Calu3 (cell line): ENCODE data around the gene ANXA5. TPM values are rescaled to one million over a fixed set of nuclear protein-coding genes. Genes with fewer than 3 reads are reported as not detected.

Experiments
- BruUV-seq: library from RNA; stranded (reverse); fragments of 400-500 nt; replicated peaks from 2 replicates; lab custom pipeline; 2021; lab: Mats Ljungman, UMichigan
- CTCF ChIA-PET: fragments of 300-600 bp; sonication (Branson Sonifier 250); formaldehyde crosslinking; loops from one replicate; lab custom pipeline; 2022; ENCODE audit warnings: antibody characterized with exemption; lab: Charles Lee
- DNase-seq: peaks from one replicate; pipeline ENCODE4 v3.0.0; 2022
- H3K27ac Mint-ChIP-seq: one replicate; pipeline ENCODE4 v1.8.0; 2022; ENCODE audit warnings: mixed read lengths; ENCODE audit not compliant: unreplicated experiment
- H3K27me3 Mint-ChIP-seq: one replicate; pipeline ENCODE4 v1.8.0; 2022; ENCODE audit warnings: mixed read lengths; ENCODE audit not compliant: unreplicated experiment
- H3K36me3 Mint-ChIP-seq: one replicate; pipeline ENCODE4 v1.8.0; 2022; ENCODE audit warnings: mild to moderate bottlenecking, moderate library complexity, mixed read lengths; ENCODE audit not compliant: insufficient read depth, unreplicated experiment
- H3K4me1 Mint-ChIP-seq: one replicate; pipeline ENCODE4 v1.8.0; 2022; ENCODE audit warnings: mild to moderate bottlenecking, low read depth, mixed read lengths; ENCODE audit not compliant: unreplicated experiment
- H3K4me3 Mint-ChIP-seq: one replicate; pipeline ENCODE4 v1.8.0; 2022; ENCODE audit warnings: mild to moderate bottlenecking, low read depth, moderate library complexity, mixed read lengths; ENCODE audit not compliant: unreplicated experiment
- H3K9me3 Mint-ChIP-seq: one replicate; pipeline ENCODE4 v1.8.0; 2022; ENCODE audit warnings: low read depth, mixed read lengths; ENCODE audit not compliant: unreplicated experiment
- CTCF ChIP-seq: fragments of 200-600 bp; IDR thresholded peaks from one replicate; pipeline ENCODE4 v1.8.0; 2022; ENCODE audit warnings: antibody characterized with exemption; ENCODE audit not compliant: unreplicated experiment
- intact Hi-C: fragments of 100-400 bp; cut with micrococcal nuclease; formaldehyde crosslinking; loops from one replicate; pipeline ENCODE4 v1.10.0; 2022; ENCODE audit not compliant: unreplicated experiment
- total RNA-seq: library from RNA; stranded (reverse); gene quantifications from 2 replicates; pipeline ENCODE4 v1.2.3, GENCODE V29; 2022

ANXA5 gene
- total RNA-seq, 1 experiment from 2014 or later = 273 TPM

GRCh38 chr4:121739575-121739974 lies 42.8 kb upstream of the ANXA5 start:
- H3K4me3 Mint-ChIP-seq = no peak overlapping the region
- no peak for DNase-seq
- intact Hi-C loops = no loop called here
- BruUV-seq = no TSS peak
- TF ChIP-seq CTCF = no peak
- no peaks in the 10 kb centered on the region for H3K27me3 Mint-ChIP-seq
- CTCF ChIA-PET = no interaction called here
- peaks cover 9% of the 10 kb centered on the region for H3K4me1 Mint-ChIP-seq
- no peaks in the 10 kb centered on the region for H3K36me3 Mint-ChIP-seq
- no peaks in the 10 kb centered on the region for H3K9me3 Mint-ChIP-seq
- no peak overlapping the region for H3K27ac Mint-ChIP-seq

GRCh38 chr4:121738780-121739535 lies 42.2 kb upstream of the ANXA5 start:
- DNase-seq = no peak
- TF ChIP-seq CTCF = no peak
- H3K27ac Mint-ChIP-seq = no peak overlapping the region
- H3K4me1 Mint-ChIP-seq = peaks cover 9% of the 10 kb centered on the region
- H3K27me3 Mint-ChIP-seq = no peaks in the 10 kb centered on the region
- no TSS peak for BruUV-seq
- no peaks in the 10 kb centered on the region for H3K36me3 Mint-ChIP-seq
- CTCF ChIA-PET = no interaction called here
- H3K9me3 Mint-ChIP-seq = no peaks in the 10 kb centered on the region
- intact Hi-C loops = no loop called here
- no peak overlapping the region for H3K4me3 Mint-ChIP-seq

GRCh38 chr4:121737846-121738554 lies 41.2 kb upstream of the ANXA5 start:
- Mint-ChIP-seq H3K4me1 (peaks cover 9% of the 10 kb centered on the region), H3K36me3 (no peaks in the 10 kb centered on the region), H3K27me3 (no peaks in the 10 kb centered on the region), H3K4me3 (no peak overlapping the region), H3K9me3 (no peaks in the 10 kb centered on the region), H3K27ac (no peak overlapping the region)
- intact Hi-C loops = loop anchor here (2.0 kb wide), 2 partner anchors 275 to 367 kb away; no protein-coding TSS in a partner anchor
- BruUV-seq = no TSS peak
- no peak for DNase-seq
- TF ChIP-seq CTCF = no peak
- CTCF ChIA-PET = no interaction called here

- no peaks in the 10 kb centered on the region for H3K36me3 Mint-ChIP-seq
- no peak overlapping the region for H3K27ac Mint-ChIP-seq
- peaks cover 9% of the 10 kb centered on the region for H3K4me1 Mint-ChIP-seq
- no peaks in the 10 kb centered on the region for H3K27me3 Mint-ChIP-seq
- intact Hi-C loops = loop anchor here (2.0 kb wide), 2 partner anchors 274 to 366 kb away; no protein-coding TSS in a partner anchor
- BruUV-seq = no TSS peak
- CTCF ChIA-PET = interaction anchor here (1.1 to 1.2 kb wide), 2 partner anchors 274 to 366 kb away, joined by 7 to 8 read pairs; no protein-coding TSS in a partner anchor
- peak; percentile 58 for DNase-seq
- H3K9me3 Mint-ChIP-seq = no peaks in the 10 kb centered on the region
- H3K4me3 Mint-ChIP-seq = no peak overlapping the region
- peak; percentile 42 for TF ChIP-seq CTCF
These were observed 40.1 kb upstream of the ANXA5 start for GRCh38 chr4:121736735-121737351.
